Renal cortex interstitium (tissue), 15 donors: ENCODE measurements around the gene GFRA4. TPM values are rescaled to one million over a fixed set of nuclear protein-coding genes. Genes with fewer than 3 reads are reported as not detected.
A peak's percentile ranks its signal among the peaks of the same experiment; 100 is the strongest.

Experiments
- DNase-seq, 11 donors: peaks; one replicate each; pipeline ENCODE4 v3.0.0-alpha.2; 2013; ENCODE audit warnings: low read depth in 9 of 11, low spot score in 4 of 11; ENCODE audit errors: extremely low read depth in 1 of 11
- long read RNA-seq, 16 experiments: transcript quantifications; one replicate each; lab custom pipeline, GENCODE V29; 2026
- polyA plus RNA-seq, 3 donors: library from polyadenylated mRNA; unstranded; fragments of 120-200 nt; gene quantifications; one replicate each; pipeline ENCODE4 v1.2.1, GENCODE V29; 2013; ENCODE audit not compliant: insufficient read length in 3 of 3

The GFRA4 gene, protein sequence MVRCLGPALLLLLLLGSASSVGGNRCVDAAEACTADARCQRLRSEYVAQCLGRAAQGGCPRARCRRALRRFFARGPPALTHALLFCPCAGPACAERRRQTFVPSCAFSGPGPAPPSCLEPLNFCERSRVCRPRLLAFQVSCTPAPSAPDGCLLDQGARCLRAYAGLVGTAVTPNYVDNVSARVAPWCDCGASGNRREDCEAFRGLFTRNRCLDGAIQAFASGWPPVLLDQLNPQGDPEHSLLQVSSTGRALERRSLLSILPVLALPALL
- polyA plus RNA-seq, result under 1 TPM; 0.11 to 0.30 (median 0.14) TPM
- long read RNA-seq, donor 1, result 0 reads
- long read RNA-seq, donor 2, result 0 reads
- long read RNA-seq, donor 3, result 0 reads
- long read RNA-seq, donor 4, result 0 reads
- long read RNA-seq, donor 5, result 0 reads
- long read RNA-seq, donor 6, result 0 reads
- long read RNA-seq, donor 7, result 0 reads
- long read RNA-seq, donor 8, result 0 reads
- long read RNA-seq, donor 9, result 0 reads
- long read RNA-seq, donor 10, result 0 reads
- long read RNA-seq, donor 11, result 0 reads
- long read RNA-seq, donor 12, result 0 reads
- long read RNA-seq, donor 13, result 0 reads
- long read RNA-seq, donor 14, result 0 reads
- long read RNA-seq, donor 15, result 0 reads
- long read RNA-seq, donor 16, result 0 reads

DNA sequence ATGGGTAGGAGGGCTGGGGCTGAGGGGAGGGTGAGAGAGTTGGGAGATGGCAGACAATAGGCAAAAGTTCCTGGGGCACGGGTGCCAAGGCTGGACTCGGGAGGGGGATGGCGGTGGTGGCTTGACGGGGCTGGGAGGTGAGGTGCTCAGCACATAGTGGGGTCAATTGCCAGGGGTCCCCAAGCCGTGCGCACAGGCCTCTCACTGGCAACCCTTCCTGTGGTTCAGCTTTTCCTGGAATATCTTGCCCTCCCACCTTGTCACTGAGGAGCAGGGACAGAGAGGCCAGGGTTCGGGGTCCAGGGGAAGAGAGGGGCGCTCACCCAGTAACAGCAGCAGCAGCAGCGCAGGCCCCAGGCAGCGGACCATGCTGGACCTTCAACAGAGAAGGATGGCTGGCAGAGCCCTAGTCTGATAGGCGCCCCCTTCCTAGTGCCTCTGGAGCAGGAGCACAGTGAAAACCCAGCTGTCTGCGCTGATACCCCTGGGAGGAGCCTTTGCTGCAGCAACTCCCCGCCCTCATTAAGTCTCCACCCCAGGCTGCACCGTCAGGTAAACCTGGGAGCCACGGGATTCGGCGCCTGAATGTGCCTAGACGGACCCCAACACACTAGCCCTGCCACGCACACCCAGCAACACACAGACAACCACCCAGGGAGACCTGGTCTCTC, at the start of gene GFRA4:
GFRA4 (minus strand) TSS at position 369 of the 671 bp plus-strand sequence; CDS start at position 369, 0 bp downstream.
- DNase-seq, result no peak

- DNase-seq, result no peak
Observed at GRCh38 chr20:3712279-3712873, 49.2 kb upstream of the GFRA4 start, which contains the start of gene SIGLEC1. Gene SIGLEC1, minus strand, starts transcription at chr20:3712600. Its CDS starts 5,472 bp downstream, at chr20:3707128.

DNA sequence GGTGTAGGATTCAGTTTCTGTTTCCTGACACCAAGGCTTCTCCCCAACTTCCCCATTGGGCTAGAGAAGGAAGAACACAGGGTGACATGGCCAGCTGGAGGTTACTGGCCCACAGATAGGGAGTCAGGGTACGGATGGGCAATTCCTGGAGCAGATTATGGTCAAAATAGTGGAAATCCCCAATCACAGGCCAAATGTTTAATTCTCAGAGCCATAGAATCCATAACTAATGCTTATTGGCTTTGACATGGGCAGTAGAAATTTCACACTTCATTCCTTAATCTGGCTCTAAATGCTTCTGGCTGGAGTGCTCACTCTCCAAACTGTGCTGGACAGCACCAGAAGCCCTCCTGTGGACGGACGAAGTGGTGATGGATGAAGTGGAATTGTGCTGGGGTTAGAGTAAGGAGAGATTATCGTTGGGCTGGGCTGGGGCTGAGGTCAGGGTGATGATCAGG, 48.3 kb upstream of the GFRA4 start:
- DNase-seq, result no peak

GRCh38 chr20:3710703-3711483, 47.7 kb upstream of the GFRA4 start:
- peak in 4 of 11 donors; percentile 43 to 58 (median 48) for DNase-seq

DNA sequence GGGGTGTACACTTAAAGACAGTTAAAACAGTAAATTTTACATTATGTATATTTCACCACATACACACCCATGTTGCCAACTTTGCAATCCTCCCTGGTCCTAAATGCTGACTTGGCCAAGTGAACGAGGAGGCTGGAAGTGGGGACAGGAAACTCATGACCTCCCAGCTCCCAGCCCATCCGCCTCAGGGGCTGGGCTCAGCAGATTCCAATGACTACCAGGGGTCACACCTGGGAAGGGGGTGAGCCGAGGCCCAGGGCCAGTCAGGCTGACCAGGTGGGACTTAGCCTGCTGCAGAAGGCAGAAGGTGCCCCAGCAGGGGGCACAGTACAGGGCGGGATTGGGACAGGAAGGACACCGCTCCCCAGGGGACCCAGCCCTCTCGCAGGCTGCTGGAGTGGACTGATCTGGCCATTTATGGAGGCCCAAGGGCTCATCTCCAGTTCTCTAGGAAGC, 46.8 kb upstream of the GFRA4 start:
- no peak for DNase-seq

- DNase-seq, result no peak
Observed at GRCh38 chr20:3707508-3707899, 44.3 kb upstream of the GFRA4 start.

DNA sequence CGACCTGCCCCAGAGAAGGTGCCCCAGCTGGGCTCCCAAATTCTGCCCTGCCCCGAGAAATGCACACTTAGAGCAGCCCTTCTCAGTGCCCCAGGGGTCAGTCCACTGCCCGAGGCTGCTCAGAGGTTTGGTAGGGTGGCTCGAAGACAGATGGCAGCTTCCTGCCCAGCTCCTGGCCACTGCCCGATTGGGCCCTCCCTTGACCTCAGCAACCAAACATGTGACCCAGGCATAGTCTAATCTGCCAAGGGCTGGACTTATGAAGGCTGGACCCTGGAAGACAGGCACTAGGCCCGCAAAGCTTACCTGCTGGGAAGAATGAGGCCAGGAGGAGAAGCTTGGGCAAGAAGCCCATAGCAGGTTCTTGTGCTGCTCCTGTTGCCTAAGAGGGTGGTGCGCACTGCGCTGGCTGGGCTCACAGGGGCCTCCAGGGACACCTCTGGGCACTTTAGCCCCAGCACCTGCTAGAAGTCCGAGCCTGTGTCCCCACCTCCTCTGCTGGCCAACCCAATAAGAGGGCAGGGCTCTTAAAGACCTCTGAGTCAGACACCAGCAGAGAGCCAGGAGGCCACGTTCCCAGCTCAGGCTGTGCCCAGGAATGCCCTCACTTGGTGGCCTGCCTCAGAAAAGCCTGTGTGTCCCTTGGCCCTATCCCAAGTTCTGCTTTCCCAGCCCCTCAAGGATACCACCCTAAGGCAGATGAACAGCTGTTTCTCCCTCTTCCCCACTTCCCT, 43.7 kb upstream of the GFRA4 start:
- DNase-seq, result no peak

DNA sequence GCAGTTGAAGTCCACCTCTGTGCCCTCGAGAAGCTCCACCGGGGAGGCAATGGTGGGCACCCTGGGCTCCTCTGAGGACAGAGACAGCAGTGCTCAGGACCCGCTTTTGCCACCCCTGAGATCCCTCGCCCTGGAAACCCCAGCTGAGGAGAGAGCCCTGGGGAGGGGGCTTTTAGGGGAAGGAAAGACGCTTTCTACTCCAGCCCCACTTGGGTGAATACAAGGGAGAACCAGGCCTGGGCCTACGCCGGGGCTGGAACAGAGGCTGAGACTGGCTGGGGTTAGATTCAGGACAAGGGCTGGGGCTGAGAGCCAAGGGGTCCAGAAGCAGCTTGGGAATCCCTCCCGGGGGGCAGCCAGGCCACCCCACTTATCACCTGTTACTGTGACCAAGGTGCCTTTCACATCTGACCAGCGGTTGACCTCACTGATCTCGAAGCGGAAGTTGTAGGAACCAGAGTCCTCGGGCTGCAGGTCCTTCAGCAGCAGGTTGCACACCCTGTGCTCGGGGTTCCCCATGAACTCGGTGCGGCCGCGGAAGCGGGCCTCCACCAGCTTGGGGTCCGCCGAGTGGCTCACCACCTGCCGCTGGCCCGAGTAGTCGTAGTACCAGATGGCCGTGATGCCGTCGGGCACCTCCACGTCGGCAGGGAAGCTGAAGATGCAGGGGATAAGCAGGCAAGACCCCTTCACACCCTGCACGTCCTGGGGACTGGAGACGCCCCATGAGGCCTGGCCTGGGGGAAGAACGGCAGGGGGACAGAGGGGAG, 43.0 kb upstream of the GFRA4 start:
- DNase-seq, result no peak

- DNase-seq, result no peak
Observed at GRCh38 chr20:3705491-3705969, 42.3 kb upstream of the GFRA4 start.

DNA sequence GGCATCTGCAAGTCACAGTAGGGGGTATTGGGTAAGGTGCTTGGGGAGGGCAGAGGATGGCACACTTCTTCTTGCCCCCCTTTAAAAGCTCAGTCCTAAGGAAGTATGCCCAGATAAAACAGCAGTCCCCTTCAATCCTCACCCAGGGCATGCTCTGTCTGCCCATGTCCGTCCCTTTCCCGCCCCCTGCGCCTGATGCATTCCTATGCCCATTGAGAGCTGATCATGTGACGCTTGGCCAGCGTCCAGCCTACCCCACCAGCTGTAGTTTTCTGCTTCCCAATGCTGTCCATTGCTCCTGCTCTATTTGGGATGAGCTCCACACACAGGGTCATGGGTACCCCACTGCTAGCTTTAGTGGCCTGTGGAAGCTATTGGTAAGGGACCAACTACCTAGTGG, 40.9 kb upstream of the GFRA4 start:
- no peak for DNase-seq

DNA sequence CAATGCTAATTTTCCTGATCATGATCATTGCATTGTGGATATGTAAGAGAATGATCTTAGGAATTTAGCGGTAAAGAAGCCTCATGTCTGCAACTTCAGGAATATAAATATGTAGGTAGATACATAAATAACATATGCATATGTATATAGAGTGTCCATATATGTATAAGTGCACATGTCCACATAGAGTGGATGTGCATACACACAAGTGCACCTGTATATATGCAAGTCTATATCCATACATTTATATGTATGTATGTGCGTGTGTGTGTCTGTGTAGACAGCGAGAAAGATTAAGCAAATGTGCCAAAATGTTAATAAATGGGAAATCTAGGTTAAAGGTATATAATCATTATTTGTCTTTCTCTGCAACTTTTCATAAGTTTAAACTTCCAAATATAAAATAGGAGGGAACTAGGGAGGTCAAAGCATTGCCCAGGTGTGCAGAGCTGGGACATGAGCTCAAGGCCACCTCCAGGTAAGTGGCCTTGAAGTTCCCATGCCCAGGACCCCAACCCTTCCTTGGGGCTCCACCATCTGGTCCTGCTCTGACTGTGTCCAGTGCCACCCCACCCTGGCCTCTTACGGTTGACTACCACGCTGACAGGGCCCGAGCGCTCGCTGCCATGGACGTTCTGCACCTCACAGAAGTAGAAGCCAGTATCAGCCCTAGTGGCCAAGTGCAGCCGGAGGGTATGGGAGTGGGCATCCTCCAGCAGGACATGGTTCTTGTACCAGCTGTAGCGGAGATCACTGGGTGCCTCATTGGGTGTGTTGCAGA, 39.6 kb upstream of the GFRA4 start:
- DNase-seq, result no peak

DNA sequence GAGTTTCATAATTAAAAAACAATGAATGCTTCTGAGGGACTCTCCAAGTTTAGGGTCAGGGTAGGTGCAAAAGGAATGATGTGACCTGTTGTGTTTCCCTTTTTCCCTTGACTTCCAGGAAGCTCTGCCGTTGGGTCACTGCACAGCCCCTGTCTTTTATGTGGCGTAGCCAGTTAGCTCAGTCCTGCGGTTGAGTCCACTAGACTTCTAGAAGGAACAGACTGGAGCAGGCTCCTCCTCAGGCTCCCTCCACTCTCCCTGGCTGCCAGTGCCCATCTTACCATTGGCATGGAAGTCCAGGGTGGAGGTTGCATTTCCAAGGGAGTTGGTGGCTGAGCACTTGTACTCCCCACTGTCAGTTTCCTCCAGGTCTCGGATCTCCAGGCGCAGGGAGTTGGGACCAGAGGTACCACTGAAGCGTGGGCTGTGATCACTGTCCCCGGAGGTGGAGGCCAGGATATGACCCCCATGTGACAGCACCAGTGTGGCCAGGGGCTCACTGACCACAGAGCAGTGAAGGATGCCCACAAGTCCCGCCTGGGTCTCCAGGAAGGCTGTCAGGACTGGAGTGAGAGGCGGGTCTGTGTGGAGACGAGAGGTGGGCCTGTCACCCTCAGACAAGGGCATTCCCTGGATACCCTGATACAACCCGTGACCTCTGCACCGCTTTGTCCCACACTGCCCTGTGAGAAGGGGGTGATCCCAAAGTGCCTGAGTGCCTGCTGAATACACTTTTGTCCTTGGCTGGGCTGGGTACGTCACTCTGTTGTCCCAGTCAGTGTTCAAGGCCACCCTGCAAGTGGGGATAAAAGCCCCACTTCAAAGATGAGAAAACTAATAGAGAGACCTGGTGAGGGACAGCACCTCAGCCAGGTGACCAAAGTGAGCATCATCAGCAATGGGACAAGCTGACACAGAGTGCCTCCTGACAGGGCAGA, 38.1 kb upstream of the GFRA4 start:
- no peak for DNase-seq

DNA sequence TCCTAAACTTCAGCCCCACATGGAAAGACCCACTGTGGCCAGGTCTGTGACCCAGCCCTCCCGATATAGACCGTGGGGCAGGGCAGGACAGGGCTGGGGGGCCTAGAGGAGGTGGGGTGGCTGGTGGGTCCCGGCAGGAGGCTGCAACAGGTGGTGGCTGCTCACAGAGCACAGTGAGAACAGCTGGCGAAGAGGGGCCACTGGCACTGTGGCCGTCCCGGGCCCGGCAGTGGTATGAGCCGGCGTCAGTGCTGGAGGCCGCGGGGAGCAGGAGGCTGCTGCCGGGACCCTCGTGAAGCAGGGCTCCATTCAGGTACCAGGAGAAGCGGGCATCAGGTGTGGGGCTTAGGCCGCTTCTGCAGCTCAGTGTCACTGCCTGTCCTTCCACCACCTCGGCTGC, 35.8 kb upstream of the GFRA4 start:
- DNase-seq, result no peak

DNA sequence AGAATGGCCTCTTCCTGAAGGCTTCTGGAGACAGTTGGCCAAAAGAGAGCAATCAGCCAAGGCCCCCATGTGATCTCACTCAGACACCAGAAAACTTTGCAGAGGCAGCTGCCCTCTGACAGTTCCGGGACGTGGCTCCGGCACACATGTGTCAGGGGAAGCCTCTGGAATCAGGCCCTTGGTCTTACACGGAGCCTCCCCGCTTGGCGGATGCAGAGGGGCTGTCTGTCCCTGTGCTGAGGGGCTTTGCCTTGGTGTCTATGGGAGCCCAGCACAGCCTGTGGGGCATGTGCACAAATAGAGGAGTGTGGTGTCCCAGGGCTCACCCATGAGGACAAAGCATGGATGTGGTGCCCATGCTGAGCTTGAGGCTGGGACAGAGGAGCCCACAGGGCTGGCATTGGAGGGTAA, 35.4 kb upstream of the GFRA4 start:
- DNase-seq, result no peak

DNA sequence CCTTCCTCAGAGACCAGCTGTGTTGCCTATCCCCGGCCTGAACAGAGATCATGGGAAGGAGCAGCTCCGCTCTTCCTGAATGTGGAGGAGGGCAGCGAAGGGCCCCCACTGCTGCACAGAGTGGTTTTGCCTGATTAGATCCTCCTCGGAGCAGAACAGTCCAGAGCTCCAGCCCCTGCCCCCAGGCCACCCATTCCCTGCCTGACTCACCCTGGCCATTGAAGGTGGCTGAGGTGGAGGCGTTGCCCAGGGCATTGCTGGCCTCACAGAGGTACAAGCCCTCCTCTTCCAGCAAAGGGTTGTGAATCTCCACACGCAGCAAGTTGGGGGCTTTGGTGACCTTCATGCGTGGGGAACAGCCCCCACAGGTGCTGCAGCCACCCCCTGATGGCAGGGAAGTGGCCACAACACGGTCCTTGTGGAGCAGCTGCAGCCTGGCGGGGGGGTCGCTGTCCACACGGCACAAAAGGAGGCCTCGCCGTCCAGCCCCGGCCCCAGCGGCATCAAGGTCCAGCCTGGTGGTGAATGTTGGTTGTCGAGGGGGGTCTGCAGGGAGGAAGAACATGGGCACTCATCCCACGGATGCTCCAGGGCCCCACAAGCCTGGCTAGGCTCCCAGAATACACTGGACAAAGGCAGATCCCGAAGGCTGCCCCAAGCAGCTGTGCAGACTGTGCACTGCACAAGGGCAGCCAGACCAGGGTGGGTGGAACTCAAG, 34.5 kb upstream of the GFRA4 start:
- DNase-seq, result no peak
